WTC11 (cell line): ENCODE results near the gene WDR59.

Experiments used
- ATF2 ChIP-seq: sonication (generic); formaldehyde crosslinking; IDR thresholded peaks from 2 replicates; pipeline ENCODE4 v1.8.1; 2022; ENCODE audit warnings: low read depth, missing genetic modification reagents, borderline replicate concordance
- CTCF ChIP-seq: fragments of 200-600 bp; IDR thresholded peaks from 2 replicates; pipeline ENCODE4 v1.8.0; 2022; ENCODE audit warnings: antibody characterized with exemption
- MXD4 ChIP-seq: fragments of 250-450 bp; sonication (Bioruptor Pico); IDR thresholded peaks from 2 replicates; pipeline ENCODE4 v1.8.0; 2021; ENCODE audit warnings: mild to moderate bottlenecking, moderate library complexity, borderline replicate concordance
- NR1H2 ChIP-seq: sonication (generic); formaldehyde crosslinking; IDR thresholded peaks from 2 replicates; pipeline ENCODE4 v1.9.0; 2021; ENCODE audit warnings: mild to moderate bottlenecking, moderate library complexity, missing genetic modification reagents
- ZBTB43 ChIP-seq: sonication (generic); formaldehyde crosslinking; IDR thresholded peaks from 2 replicates; pipeline ENCODE4 v1.8.1; 2023; ENCODE audit warnings: mild to moderate bottlenecking, missing genetic modification reagents
- TF ChIP-seq, protein P1 (sequence below): sonication (generic); formaldehyde crosslinking; IDR thresholded peaks from 2 replicates; pipeline ENCODE4 v1.8.0; 2022; ENCODE audit warnings: mild to moderate bottlenecking, missing genetic modification reagents

DNA sequence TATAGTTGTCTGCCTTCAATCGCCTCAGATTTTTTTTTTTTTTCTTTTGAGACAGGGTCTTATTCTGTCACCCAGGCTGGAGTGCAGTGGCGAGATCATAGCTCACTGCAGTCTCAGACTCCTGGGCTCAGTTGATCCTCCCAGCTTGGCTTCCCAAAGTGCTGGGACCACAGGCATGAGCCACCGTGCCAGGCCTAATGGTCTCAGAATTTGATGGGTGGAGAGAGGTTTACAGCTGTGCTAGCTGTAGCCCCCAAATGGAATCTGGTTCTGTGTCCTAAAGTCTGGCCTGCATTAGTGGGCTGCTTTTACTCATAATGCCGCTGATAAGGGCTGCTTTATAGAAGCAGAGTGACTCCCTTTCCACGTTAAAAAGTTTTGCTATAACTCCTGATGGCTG lies 19.0 kb upstream of the WDR59 start:
- TF ChIP-seq CTCF, result no peak
- TF ChIP-seq, protein P1, sequence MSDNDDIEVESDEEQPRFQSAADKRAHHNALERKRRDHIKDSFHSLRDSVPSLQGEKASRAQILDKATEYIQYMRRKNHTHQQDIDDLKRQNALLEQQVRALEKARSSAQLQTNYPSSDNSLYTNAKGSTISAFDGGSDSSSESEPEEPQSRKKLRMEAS (CRISPR knock-in tag), result no peak
- TF ChIP-seq ATF2 (CRISPR knock-in tag), result no peak
- TF ChIP-seq MXD4 (CRISPR knock-in tag), result no peak
- no peak for TF ChIP-seq ZBTB43 (CRISPR knock-in tag)
- TF ChIP-seq NR1H2 (CRISPR knock-in tag), result no peak
